Suprapubic skin (tissue), 3 donors: ENCODE results near the gene CTNNA2.

ENCODE experiments used
- CTCF ChIP-seq, 2 donors: fragments of 200-600 bp in 1 of 2; fragments of 450-650 bp in 1 of 2; sonication (generic) in 1 of 2; IDR thresholded peaks; one replicate each; pipeline ENCODE4 v1.5.1; 2016 to 2019; ENCODE audit warnings: antibody characterized with exemption in 2 of 2, mild to moderate bottlenecking in 1 of 2, moderate library complexity in 1 of 2
- EP300 ChIP-seq: sonication (generic); formaldehyde crosslinking; IDR thresholded peaks from one replicate; pipeline ENCODE4 v1.6.1; 2017; ENCODE audit warnings: antibody characterized with exemption

DNA sequence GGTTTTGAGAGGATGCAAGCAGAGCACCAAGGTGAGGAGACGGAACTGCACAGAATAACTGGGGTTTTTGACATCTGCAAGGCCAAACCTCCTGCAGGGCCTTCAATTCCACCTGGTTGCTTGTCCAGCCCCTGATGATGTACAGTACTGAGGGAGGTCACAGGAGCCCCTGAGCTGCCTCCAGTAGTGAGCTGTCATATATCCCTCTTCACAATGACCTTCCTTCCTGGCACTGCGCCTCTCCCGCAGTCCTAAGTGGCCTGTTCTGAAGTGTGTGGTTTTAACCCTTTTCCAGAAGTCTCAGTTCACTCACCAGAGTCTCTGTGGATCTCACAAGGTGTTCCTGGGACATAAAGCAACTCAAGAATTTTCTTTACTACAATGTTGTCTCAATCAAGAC is 746.4 kb downstream of the CTNNA2 start:
- no peak for TF ChIP-seq EP300
- no peak for TF ChIP-seq CTCF (IDR thresholded peaks at IDR 0.05)
